Measurements from ENCODE around the gene CDPF1.

Gene CDPF1

GRCh38 chr22:46256358-46256958, 6.4 kb upstream of the CDPF1 start:
- DNase-seq = no peak

- no peak for DNase-seq
Measured at GRCh38 chr22:46251816-46252380, 1.8 kb upstream of the CDPF1 start.

GRCh38 chr22:46251266-46251665, 1.2 kb upstream of the CDPF1 start:
- no peak for DNase-seq

GRCh38 chr22:46250783-46251125, 661 bp upstream of the CDPF1 start:
- no peak for DNase-seq

- no peak for DNase-seq
Measured at GRCh38 chr22:46247443-46247975, 2.6 kb downstream of the CDPF1 start.

- no peak for DNase-seq
Measured at GRCh38 chr22:46246178-46246577, 3.9 kb downstream of the CDPF1 start.

- DNase-seq = no peak
Measured at GRCh38 chr22:46245511-46245910, 4.6 kb downstream of the CDPF1 start.

GRCh38 chr22:46244771-46245170, 5.3 kb downstream of the CDPF1 start:
- DNase-seq = no peak

- no peak for DNase-seq
Measured at GRCh38 chr22:46242076-46242475, 8.0 kb downstream of the CDPF1 start.

GRCh38 chr22:46241396-46242007, 8.6 kb downstream of the CDPF1 start:
- DNase-seq = no peak

GRCh38 chr22:46240907-46241306, 9.2 kb downstream of the CDPF1 start:
- no peak for DNase-seq

- no peak for DNase-seq
Measured at GRCh38 chr22:46240506-46240905, 9.6 kb downstream of the CDPF1 start.

- DNase-seq = no peak
Measured at GRCh38 chr22:46240073-46240472, 10.0 kb downstream of the CDPF1 start.

GRCh38 chr22:46239261-46240048, 10.6 kb downstream of the CDPF1 start:
- DNase-seq = no peak

GRCh38 chr22:46238541-46238940, 11.6 kb downstream of the CDPF1 start:
- DNase-seq = no peak

GRCh38 chr22:46237453-46238124, 12.5 kb downstream of the CDPF1 start:
- DNase-seq = no peak

- no peak for DNase-seq
Measured at GRCh38 chr22:46234969-46235368, 15.1 kb downstream of the CDPF1 start.

GRCh38 chr22:46233231-46233630, 16.9 kb downstream of the CDPF1 start:
- DNase-seq = no peak

- DNase-seq = no peak
Measured at GRCh38 chr22:46230262-46230901, 19.7 kb downstream of the CDPF1 start.

- no peak for DNase-seq
Measured at GRCh38 chr22:46229701-46230100, 20.4 kb downstream of the CDPF1 start.

- DNase-seq = no peak
Measured at GRCh38 chr22:46226577-46226976, 23.5 kb downstream of the CDPF1 start.

GRCh38 chr22:46225631-46226030, 24.5 kb downstream of the CDPF1 start:
- DNase-seq = no peak

GRCh38 chr22:46224898-46225290, 25.2 kb downstream of the CDPF1 start:
- DNase-seq = no peak
